ENCODE measurements around the gene TXNRD1.

The TXNRD1 gene

DNA sequence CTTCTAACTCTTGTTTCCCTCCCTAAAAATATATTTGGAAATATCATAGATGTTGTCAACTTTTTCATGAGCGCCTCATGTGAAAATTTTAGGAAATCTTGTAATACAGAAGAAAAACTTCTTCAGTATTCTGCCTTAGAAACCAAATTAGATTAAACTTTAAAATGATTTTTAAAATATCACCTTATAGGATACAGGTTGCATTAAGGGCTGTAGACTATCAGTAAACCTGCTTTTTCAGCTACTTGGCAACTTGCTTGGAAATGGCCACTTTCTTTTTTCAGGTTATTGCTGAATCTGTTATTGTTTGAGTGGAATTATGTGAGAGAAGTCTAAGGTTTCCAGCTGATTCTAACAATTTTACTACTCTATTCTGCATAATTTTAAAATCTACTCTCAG lies 97.1 kb downstream of the TXNRD1 start:
- Mint-ChIP-seq H3K27ac (no peak overlapping the region), H3K9me3 (no peaks in the 10 kb centered on the region), H3K4me1 (peaks cover under 1% of the 10 kb centered on the region), H3K4me3 (no peak overlapping the region), H3K36me3 (ENCODE audit: low read depth) (peaks cover 53% of the 10 kb centered on the region), H3K27me3 (ENCODE audit: low read depth) (no peaks in the 10 kb centered on the region)
- no peak for TF ChIP-seq CTCF (IDR thresholded peaks at IDR 0.05; ENCODE audit: unreplicated experiment in 3 of 3)

DNA sequence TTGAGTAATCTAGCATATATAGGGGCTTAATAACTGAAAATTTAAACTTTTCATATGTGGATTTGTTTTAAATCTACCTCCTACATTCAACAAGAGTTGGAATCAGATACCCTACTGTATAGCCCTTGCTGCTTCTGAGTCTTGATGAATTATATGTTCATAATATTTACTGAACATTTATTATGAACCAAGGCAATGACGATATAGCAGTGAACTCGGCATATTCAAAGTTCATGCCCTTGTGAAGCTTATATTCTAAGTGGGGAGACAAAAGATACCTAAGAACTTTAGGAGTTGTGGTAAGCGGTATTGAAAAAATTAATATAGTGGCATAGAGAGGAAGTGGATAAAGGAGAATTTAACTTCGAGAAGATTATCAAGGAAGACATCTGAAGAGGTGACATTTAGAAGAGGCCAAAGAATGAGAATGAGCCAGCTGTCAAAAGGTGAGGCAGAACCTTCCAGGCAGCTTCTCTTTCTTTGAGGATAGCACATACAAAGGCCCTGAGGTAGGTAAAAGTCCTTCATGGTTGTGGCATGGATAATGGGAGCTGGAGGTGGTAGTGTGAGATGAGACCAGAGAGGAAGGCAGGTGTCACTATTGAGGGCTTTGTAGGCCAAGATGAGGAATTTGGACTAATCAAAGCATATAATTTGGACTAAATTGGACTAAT lies 98.1 kb downstream of the TXNRD1 start:
- no peak for TF ChIP-seq CTCF (IDR thresholded peaks at IDR 0.05; ENCODE audit: unreplicated experiment in 3 of 3)
- peaks cover 58% of the 10 kb centered on the region for H3K36me3 Mint-ChIP-seq (ENCODE audit: low read depth)
- no peaks in the 10 kb centered on the region for H3K9me3 Mint-ChIP-seq
- no peak overlapping the region for H3K4me3 Mint-ChIP-seq
- no peaks in the 10 kb centered on the region for H3K27me3 Mint-ChIP-seq (ENCODE audit: low read depth)
- H3K4me1 Mint-ChIP-seq, result no peaks in the 10 kb centered on the region
- no peak overlapping the region for H3K27ac Mint-ChIP-seq

GRCh38 chr12:104314242-104314614 lies 98.6 kb downstream of the TXNRD1 start:
- Mint-ChIP-seq H3K4me3 (no peak overlapping the region), H3K27me3 (ENCODE audit: low read depth) (no peaks in the 10 kb centered on the region), H3K4me1 (no peaks in the 10 kb centered on the region), H3K9me3 (no peaks in the 10 kb centered on the region), H3K27ac (no peak overlapping the region), H3K36me3 (ENCODE audit: low read depth) (peaks cover 62% of the 10 kb centered on the region)
- TF ChIP-seq CTCF (IDR thresholded peaks at IDR 0.05; ENCODE audit: unreplicated experiment in 3 of 3), result no peak

GRCh38 chr12:104315326-104316224 lies 100.0 kb downstream of the TXNRD1 start:
- no peaks in the 10 kb centered on the region for H3K9me3 Mint-ChIP-seq
- H3K4me1 Mint-ChIP-seq, result no peaks in the 10 kb centered on the region
- no peak for TF ChIP-seq CTCF (IDR thresholded peaks at IDR 0.05; ENCODE audit: unreplicated experiment in 3 of 3)
- H3K36me3 Mint-ChIP-seq (ENCODE audit: low read depth), result peaks cover 67% of the 10 kb centered on the region
- H3K27ac Mint-ChIP-seq, result no peak overlapping the region
- H3K27me3 Mint-ChIP-seq (ENCODE audit: low read depth), result no peaks in the 10 kb centered on the region
- H3K4me3 Mint-ChIP-seq, result no peak overlapping the region

DNA sequence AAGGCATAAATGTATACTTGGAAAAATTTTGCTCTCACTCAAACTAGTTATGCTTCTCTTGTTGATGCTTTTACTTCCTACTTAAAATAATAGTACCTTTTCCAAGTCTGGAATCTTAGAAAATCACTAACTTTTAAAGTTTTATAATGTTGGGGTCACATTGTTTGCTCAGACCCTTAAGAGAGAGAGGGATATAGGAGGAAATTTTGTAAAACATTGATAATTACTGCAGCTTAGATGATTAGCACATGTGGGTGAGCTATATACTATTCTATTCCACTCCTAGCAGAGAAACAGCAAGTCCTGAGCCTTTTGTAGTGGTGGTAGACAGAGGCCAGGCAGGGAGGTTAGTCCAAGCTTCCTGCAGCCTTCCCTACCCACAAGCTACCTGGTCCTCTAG lies 101.4 kb downstream of the TXNRD1 start:
- Mint-ChIP-seq H3K4me1 (no peaks in the 10 kb centered on the region), H3K4me3 (no peak overlapping the region), H3K27me3 (ENCODE audit: low read depth) (no peaks in the 10 kb centered on the region), H3K27ac (no peak overlapping the region), H3K9me3 (no peaks in the 10 kb centered on the region), H3K36me3 (ENCODE audit: low read depth) (peaks cover 73% of the 10 kb centered on the region)
- TF ChIP-seq CTCF (IDR thresholded peaks at IDR 0.05; ENCODE audit: unreplicated experiment in 3 of 3), result no peak
